Omental fat pad (tissue), 4 donors: Measurements from ENCODE around the gene CCDC9B. TPM values are rescaled to one million over a fixed set of nuclear protein-coding genes. Genes with fewer than 3 reads are reported as not detected.

Experiments used
- ATAC-seq: fragments of 150-250 bp; one replicate; pipeline ENCODE4 v1.9.1; 2016; ENCODE audit warnings: mild to moderate bottlenecking, moderate library complexity; ENCODE audit not compliant: low FRiP score
- DNase-seq: peaks from one replicate; pipeline ENCODE4 v3.0.0-alpha.2; 2019; ENCODE audit warnings: low spot score
- total RNA-seq, 4 donors: library from RNA; depleted of rRNA; stranded (reverse); fragments of >200 nt; gene quantifications; one replicate each; pipeline ENCODE4 v1.1.0, GENCODE V29; 2016
- TF ChIP-seq, protein P1 (sequence below), 3 donors: fragments of 450-650 bp; IDR thresholded peaks; one replicate each; pipeline ENCODE4 v1.5.1; 2016 to 2017; ENCODE audit warnings: antibody characterized with exemption in 3 of 3, mild to moderate bottlenecking in 3 of 3, moderate library complexity in 2 of 3

Gene CCDC9B
- total RNA-seq = 1 to 10 TPM; 1.1 to 7.4 (median 4.5) TPM

DNA sequence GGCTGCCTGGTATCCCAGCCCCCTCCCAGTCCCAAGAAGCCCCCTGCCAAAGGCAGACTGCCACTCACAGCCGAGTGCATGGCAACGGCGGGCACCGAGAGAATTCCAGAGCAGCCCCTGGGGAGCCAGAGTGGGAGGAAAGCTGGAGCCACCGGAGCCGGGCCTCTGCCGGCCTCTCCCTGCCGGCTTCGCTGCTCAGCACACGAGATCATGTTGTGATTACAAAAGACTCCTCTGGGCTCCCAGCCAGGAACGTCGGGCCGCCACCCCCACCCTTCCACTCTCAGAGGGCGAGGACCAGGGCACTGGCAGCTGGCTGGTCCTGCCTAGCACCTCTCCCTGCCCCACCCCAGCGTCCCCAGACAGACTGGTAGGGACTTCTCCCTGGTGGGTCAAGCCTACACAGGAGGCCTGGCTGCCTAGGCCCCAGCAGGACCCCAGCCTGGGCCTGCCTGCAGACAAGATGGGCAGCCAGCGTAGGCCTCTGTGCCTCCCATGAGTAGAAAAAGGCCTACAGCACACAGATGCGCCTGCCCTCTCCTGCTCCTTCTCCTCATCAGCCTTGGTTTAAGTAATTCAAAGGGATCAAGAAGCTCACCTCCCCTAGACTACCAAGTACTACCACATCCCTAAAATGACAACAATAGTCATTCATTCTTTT, at the start of gene CCDC9B:
Gene CCDC9B (minus strand): TSS at position 200 of the 661 bp plus-strand sequence. CDS start 120 bp downstream, at position 80.
- DNase-seq (peak; percentile 75), ATAC-seq (peak; percentile 80)
- TF ChIP-seq, protein P1, sequence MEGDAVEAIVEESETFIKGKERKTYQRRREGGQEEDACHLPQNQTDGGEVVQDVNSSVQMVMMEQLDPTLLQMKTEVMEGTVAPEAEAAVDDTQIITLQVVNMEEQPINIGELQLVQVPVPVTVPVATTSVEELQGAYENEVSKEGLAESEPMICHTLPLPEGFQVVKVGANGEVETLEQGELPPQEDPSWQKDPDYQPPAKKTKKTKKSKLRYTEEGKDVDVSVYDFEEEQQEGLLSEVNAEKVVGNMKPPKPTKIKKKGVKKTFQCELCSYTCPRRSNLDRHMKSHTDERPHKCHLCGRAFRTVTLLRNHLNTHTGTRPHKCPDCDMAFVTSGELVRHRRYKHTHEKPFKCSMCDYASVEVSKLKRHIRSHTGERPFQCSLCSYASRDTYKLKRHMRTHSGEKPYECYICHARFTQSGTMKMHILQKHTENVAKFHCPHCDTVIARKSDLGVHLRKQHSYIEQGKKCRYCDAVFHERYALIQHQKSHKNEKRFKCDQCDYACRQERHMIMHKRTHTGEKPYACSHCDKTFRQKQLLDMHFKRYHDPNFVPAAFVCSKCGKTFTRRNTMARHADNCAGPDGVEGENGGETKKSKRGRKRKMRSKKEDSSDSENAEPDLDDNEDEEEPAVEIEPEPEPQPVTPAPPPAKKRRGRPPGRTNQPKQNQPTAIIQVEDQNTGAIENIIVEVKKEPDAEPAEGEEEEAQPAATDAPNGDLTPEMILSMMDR (IDR thresholded peaks at IDR 0.05) = no peak

DNA sequence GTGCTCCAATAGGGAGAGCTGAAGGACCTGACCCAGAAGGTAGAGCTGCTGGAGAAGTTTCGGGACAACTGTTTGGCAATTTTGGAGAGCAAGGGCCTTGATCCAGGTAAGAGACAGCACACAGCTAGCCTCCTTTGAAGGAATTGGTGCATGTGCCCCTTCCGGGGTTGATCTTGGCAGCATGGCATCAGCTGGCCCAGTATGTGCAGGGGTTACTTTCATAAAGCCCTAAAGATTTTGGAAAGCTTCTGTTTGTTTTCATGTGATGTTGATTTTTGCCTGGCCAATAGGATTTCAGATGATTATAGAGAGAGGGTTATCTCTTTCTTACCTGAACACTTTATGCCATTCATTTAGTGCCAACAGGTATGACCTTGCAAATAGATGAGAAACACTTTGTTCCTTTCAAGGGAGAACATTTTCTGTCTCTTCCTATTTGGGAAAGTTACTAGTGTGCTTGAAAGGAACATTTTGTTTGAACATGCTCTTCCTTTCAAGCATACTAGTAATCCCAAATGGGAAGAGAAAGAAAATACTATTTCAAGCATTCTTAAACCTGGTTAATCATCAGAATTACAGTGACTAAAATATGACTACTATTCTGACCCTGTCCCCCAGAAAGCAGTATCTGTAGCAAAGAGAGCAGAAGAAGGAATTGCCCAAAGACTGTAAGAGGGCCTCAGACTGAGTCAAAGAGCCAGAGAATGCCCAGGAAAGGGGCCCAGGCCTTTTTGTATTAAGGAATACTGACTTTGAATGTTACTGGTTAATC, 49.3 kb upstream of the CCDC9B start:
- TF ChIP-seq, protein P1 (IDR thresholded peaks at IDR 0.05) = no peak
- no peak for DNase-seq
- no peak for ATAC-seq

DNA sequence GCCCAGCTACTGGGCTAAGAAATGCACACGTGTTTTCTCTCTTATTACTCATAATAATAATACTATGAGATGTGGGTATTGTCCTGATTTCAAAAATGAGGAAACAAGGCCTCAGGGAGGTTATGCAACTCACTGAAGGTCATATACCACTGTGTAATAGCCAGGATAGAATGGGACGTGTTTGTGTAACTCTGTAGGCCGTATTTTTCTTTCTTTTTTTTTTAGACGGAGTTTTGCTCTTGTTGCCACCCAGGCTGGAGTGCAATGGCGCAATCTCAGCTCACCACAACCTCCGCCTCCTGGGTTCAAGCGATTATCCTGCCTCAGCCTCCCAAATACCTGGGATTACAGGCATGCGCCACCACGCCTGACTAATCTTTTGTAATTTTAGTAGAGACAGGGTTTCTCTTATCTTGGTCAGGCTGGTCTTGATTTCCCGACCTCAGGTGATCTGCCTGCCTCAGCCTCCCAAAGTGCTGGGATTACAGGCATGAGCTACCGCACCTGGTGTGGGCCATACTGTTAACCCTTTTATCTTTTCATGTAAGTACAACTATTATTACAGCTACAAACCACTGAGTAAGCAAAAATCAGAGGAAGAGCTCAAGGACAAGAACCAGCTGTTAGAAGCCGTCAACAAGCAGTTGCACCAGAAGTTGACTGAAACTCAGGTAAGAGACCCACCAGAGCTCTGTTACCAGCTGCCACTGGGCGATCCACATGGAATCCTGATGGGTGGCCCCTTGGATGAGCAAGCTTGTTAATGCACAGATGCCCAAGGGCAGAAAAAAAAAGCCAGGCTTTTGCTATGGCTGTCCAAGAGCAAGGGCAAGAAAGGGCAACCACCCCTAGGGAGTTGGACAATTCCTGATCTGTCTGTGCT, 48.4 kb upstream of the CCDC9B start:
- ATAC-seq = no peak
- no peak for DNase-seq
- TF ChIP-seq, protein P1 (IDR thresholded peaks at IDR 0.05) = no peak

DNA sequence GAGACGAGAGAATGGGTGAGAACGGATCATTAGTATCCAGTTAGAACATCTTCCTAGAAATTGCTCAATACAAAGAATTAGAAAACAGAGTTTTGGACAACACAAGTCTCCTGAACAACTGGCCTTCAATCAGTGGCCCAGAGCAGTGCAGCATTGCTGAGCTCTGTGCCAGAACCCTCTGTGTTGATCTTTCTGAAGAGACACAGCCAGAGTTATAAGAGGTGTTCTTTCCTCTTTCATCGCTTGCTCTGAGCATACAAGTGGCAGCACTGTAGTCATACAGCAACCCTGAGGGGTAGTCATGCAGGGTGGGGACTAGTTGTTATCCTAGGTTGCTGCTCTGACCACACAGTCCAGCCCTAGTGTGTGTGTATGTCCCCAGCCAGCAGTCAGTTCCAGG, 45.7 kb upstream of the CCDC9B start:
- ATAC-seq (no peak), DNase-seq (no peak)
- TF ChIP-seq, protein P1 (IDR thresholded peaks at IDR 0.05) = no peak

DNA sequence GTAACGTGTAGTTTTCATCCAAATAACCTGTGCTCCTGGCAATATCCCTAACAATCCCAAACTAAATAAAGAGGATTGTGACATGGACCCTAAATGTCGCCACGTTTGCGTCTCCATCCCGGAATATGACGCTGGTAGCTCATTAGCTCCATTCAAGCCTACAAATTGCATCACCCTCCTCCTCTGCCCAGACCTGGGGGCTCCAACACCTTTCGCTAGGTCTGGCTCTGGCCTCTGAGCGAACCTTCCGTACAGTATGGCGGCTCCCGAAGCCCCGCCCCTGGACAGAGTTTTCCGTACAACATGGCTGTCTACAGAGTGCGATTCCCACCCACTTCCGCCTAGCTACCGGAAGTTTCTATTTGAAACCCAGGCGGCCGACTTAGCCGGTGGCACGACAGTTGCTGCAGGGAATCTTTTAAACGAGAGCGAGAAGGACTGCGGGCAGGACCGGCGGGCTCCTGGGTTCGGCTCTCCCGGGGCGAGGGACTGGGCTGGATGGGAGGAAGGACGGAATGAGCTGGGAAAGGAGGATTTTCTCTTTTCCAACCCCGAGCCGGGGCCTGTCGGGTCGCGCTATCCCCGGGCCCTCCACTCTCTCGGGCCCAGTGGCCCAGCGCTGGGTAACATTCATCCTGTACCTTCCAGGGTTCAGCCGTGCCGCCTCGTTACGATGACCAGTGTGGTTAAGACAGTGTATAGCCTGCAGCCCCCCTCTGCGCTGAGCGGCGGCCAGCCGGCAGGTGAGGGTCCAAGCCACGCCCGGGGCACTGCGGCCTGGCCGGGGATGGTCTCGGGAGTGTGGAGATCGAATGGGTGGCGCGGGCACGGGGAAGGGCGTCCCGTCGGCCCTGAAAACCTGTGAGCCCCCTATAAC, 42.1 kb upstream of the CCDC9B start, which contains the start of gene KNSTRN:
Gene KNSTRN (plus strand): TSS at position 142 of the 877 bp plus-strand sequence. CDS start 115 bp downstream, at position 257.
- peak; percentile 93 for ATAC-seq
- TF ChIP-seq, protein P1 (IDR thresholded peaks at IDR 0.05) = no peak
- peak; percentile 78 for DNase-seq
